Esophagus squamous epithelium (tissue), 5 donors: ENCODE measurements around the gene TALDO1. TPM values are rescaled to one million over a fixed set of nuclear protein-coding genes. Genes with fewer than 3 reads are reported as not detected.
A peak's percentile ranks its signal among the peaks of the same experiment; 100 is the strongest.

Experiments
- DNase-seq: peaks from one replicate; lab custom pipeline; 2025; lab: John Stamatoyannopoulos, UW
- H3K27ac ChIP-seq, 4 donors: fragments of 200-600 bp; sonication (generic); one replicate each; pipeline ENCODE4 v1.5.1; 2016 to 2019; ENCODE audit warnings: mild to moderate bottlenecking in 1 of 4
- H3K27me3 ChIP-seq, 4 donors: fragments of 200-600 bp; sonication (generic); 1 replicate in 3 of 4; 2 replicates in 1 of 4; pipeline versions ENCODE4 v1.5.1 to v1.6.0; 2017 to 2021; ENCODE audit warnings: antibody characterized with exemption in 1 of 4
- H3K36me3 ChIP-seq, 3 donors: fragments of 200-600 bp; sonication (generic); one replicate each; pipeline ENCODE4 v1.5.1; 2016 to 2019
- H3K4me1 ChIP-seq, 3 donors: fragments of 200-600 bp; sonication (generic); one replicate each; pipeline ENCODE4 v1.5.1; 2017 to 2019
- H3K4me3 ChIP-seq, 4 donors: fragments of 200-600 bp; sonication (generic); 1 replicate in 3 of 4; 2 replicates in 1 of 4; pipeline ENCODE4 v1.5.1; 2016 to 2019; ENCODE audit warnings: mild to moderate bottlenecking in 2 of 4, moderate library complexity in 1 of 4
- H3K9me3 ChIP-seq, 3 donors: fragments of 200-600 bp; sonication (generic); one replicate each; pipeline ENCODE4 v1.5.1; 2016 to 2019
- POLR2A ChIP-seq, 4 donors: fragments of 450-650 bp; IDR thresholded peaks; one replicate each; pipeline ENCODE4 v1.6.1; 2017; ENCODE audit warnings: antibody characterized with exemption in 4 of 4, mild to moderate bottlenecking in 4 of 4, moderate library complexity in 3 of 4
- WGBS, 2 donors: methylation state at CpG; one replicate each; pipeline ENCODE4 v1.1.5; 2018; 5-methylcytosine and 5-hydroxymethylcytosine counted together
- intact Hi-C: fragments of 100-400 bp; cut with DNase I; formaldehyde crosslinking; loops from one replicate; pipeline ENCODE4 v1.15.0; 2022
- total RNA-seq, 4 donors: library from RNA; depleted of rRNA; stranded (reverse); fragments of >200 nt; gene quantifications; one replicate each; pipeline ENCODE4 v1.1.0, GENCODE V29; 2016
- TF ChIP-seq, protein P1 (sequence below), 6 experiments: fragments of 450-650 bp in 4 of 6; fragments of 200-600 bp in 2 of 6; sonication (generic) in 2 of 6; IDR thresholded peaks; one replicate each; pipeline ENCODE4 v1.5.1; 2016 to 2019; ENCODE audit warnings: antibody characterized with exemption in 6 of 6, mild to moderate bottlenecking in 4 of 6, moderate library complexity in 4 of 6
- donor health status: DM: yes; HTN: yes; CAD: no.

The TALDO1 gene
- total RNA-seq, 4 donors from 2014 or later: 311 to 629 (median 504) TPM

DNA sequence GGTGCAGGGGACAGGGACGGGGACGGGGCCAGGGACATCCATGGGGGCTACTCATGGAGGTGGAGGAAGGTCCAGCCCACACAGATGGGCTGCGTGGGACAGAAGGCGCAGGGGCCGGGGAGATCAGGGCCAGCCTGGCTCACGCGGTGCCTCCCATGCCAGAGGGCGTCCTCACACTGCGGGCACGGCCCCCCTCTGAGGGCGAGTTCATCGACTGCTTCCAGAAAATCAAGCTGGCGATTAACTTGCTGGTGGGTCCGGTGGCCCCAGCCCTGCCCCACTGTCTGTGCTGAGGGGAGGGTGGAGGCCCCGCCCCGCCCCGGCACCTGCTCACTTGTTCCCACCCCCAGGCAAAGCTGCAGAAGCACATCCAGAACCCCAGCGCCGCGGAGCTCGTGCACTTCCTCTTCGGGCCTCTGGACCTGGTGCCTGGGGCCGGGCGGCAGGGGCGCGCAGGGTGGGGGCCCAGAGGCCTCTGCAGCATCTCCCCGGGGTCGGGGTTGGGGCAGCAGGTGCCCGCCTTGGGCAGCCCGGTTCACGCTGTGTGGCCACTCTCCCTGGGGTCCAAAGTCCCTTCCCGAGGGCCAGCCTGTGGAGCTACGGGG, 25.4 kb upstream of the TALDO1 start:
- peak overlapping the region in 2 of 4 donors; percentile 9 to 30 for H3K4me3 ChIP-seq

DNA sequence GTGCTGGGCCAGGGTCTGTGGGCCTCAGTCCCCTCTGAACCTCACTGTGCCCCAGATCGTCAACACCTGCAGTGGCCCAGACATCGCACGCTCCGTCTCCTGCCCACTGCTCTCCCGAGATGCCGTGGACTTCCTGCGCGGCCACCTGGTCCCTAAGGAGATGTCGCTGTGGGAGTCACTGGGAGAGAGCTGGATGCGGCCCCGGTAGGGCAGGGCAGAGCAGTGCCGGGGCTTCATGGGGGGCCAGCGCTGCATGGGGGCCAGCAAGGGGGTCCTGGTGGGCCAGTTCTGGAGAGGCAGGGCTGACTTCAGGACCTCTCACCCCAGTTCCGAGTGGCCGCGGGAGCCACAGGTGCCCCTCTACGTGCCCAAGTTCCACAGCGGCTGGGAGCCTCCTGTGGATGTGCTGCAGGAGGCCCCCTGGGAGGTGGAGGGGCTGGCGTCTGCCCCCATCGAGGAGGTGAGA, 24.9 kb upstream of the TALDO1 start:
- intact Hi-C loops: loop anchor here (5.0 to 10.0 kb wide), 2 partner anchors 58 to 165 kb away; no protein-coding TSS in a partner anchor
- Histone ChIP-seq H3K9me3 (no peaks in the 10 kb centered on the region), H3K27me3 (peaks cover 0 to 68% (median 3%) of the 10 kb centered on the region in 4 donors), H3K4me3 (peak overlapping the region in 2 of 4 donors; percentile 9 to 30), H3K36me3 (peaks cover 12 to 78% (median 22%) of the 10 kb centered on the region in 3 donors), H3K4me1 (peaks cover 33 to 73% (median 40%) of the 10 kb centered on the region in 3 donors), H3K27ac (no peak overlapping the region)
- no peak for DNase-seq
- WGBS, 2 donors: 49 to 80% methylated on average over 1 to 3 of the region's 20 CpGs
- no peak for TF ChIP-seq POLR2A (IDR thresholded peaks at IDR 0.05)
- TF ChIP-seq, protein P1, sequence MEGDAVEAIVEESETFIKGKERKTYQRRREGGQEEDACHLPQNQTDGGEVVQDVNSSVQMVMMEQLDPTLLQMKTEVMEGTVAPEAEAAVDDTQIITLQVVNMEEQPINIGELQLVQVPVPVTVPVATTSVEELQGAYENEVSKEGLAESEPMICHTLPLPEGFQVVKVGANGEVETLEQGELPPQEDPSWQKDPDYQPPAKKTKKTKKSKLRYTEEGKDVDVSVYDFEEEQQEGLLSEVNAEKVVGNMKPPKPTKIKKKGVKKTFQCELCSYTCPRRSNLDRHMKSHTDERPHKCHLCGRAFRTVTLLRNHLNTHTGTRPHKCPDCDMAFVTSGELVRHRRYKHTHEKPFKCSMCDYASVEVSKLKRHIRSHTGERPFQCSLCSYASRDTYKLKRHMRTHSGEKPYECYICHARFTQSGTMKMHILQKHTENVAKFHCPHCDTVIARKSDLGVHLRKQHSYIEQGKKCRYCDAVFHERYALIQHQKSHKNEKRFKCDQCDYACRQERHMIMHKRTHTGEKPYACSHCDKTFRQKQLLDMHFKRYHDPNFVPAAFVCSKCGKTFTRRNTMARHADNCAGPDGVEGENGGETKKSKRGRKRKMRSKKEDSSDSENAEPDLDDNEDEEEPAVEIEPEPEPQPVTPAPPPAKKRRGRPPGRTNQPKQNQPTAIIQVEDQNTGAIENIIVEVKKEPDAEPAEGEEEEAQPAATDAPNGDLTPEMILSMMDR (IDR thresholded peaks at IDR 0.05): no peak

More for the DNA sequence above, 25.4 kb upstream of the TALDO1 start:
- TF ChIP-seq, protein P1 (IDR thresholded peaks at IDR 0.05): no peak
- no peak for TF ChIP-seq POLR2A (IDR thresholded peaks at IDR 0.05)
- peaks cover 0 to 68% (median 3%) of the 10 kb centered on the region in 4 donors for H3K27me3 ChIP-seq
- no peaks in the 10 kb centered on the region for H3K9me3 ChIP-seq
- 20 to 73% methylated on average over 5 to 8 of the region's 33 CpGs for WGBS, 2 donors
- peaks cover 12 to 78% (median 22%) of the 10 kb centered on the region in 3 donors for H3K36me3 ChIP-seq
- peaks cover 28 to 73% (median 34%) of the 10 kb centered on the region in 3 donors for H3K4me1 ChIP-seq
- H3K27ac ChIP-seq: no peak overlapping the region
- no peak for DNase-seq
- intact Hi-C loops: loop anchor here (5.0 to 10.0 kb wide), 2 partner anchors 57 to 165 kb away; no protein-coding TSS in a partner anchor

DNA sequence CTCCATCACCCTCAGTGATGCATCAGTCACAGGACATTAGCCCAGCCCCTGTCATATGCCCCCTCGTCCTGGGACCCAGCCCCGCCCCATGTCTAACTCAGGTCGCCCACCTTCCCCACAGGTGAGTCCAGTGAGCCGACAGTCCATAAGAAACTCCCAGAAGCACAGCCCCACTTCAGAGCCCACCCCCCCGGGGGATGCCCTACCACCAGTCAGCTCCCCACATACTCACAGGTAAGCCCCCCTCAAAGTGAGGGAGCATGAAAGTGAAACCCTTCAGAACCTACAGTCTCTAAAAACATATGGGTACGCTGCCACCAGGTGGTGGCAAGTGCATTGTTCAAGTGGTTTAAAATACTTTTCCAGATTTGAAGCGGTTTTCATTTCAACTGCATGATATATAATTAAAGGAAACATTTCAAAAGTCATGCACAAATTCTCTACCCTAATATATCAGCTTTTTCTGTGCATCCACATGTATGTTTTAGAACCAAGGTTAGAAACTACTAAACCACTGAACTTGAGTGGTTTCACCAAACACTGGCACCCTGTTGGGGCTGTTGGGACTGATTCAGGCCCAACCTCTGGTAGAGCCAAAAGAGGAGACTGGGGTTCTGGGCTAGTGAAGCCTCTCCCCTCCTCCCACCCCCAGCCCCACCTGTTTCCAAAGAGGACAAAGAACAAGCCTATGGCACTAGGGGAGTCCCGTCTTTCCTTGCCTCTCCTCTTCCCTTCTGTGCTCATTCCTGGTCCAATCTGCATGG, 24.0 kb upstream of the TALDO1 start:
- H3K4me3 ChIP-seq: no peak overlapping the region
- H3K36me3 ChIP-seq: peaks cover 12 to 71% (median 22%) of the 10 kb centered on the region in 3 donors
- intact Hi-C loops: loop anchor here (5.0 to 10.0 kb wide), 2 partner anchors 59 to 166 kb away; no protein-coding TSS in a partner anchor
- 51 to 55% methylated on average over 3 of the region's 8 CpGs for WGBS, 2 donors
- H3K27me3 ChIP-seq: peaks cover 0 to 73% (median 3%) of the 10 kb centered on the region in 4 donors
- DNase-seq: no peak
- peaks cover 40 to 80% (median 49%) of the 10 kb centered on the region in 3 donors for H3K4me1 ChIP-seq
- H3K9me3 ChIP-seq: no peaks in the 10 kb centered on the region
- TF ChIP-seq, protein P1 (IDR thresholded peaks at IDR 0.05): peak; percentile 53 to 77 (median 59)
- no peak for TF ChIP-seq POLR2A (IDR thresholded peaks at IDR 0.05)
- no peak overlapping the region for H3K27ac ChIP-seq

DNA sequence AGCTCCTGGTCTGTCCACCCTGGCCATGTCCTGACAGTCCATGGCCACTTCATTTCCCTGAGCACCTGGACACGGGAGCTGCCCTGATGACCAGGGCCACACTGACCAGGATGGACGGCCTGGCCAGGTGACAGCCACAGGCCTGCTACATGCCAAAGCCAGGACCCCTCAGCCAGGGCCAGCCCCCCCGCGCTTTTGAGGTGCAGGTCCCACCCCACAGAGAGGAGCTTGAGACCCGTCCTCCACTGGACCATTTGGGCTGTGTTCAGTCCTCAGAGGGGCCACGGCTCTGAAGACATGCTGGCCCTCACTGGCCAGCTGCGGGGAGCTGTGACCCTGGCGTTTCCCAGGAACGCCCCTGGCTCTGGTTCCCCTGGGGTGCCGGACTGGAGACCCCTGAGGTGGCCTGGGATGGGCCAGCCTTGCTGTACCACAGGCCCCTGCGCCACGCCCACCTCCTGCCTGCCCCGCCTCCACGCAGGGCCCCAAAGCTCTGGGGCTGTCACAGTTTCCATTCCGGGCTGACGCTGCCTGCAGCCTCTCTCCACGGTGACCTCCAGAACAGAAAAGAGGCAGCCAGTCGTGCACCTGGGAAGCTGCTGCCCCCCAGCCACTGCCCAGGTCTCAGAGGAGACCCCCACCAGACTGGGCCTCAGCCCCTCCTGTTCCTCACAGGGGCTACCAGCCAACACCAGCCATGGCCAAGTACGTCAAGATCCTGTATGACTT, 23.1 kb upstream of the TALDO1 start:
- Histone ChIP-seq H3K9me3 (no peaks in the 10 kb centered on the region), H3K27me3 (peaks cover 0 to 82% (median 3%) of the 10 kb centered on the region in 4 donors), H3K36me3 (peaks cover 12 to 67% (median 22%) of the 10 kb centered on the region in 3 donors), H3K27ac (no peak overlapping the region), H3K4me3 (no peak overlapping the region), H3K4me1 (peaks cover 45 to 89% (median 58%) of the 10 kb centered on the region in 3 donors)
- intact Hi-C loops: loop anchor here (5.0 to 10.0 kb wide), 2 partner anchors 59 to 167 kb away; no protein-coding TSS in a partner anchor
- 87 to 90% methylated on average over 3 to 4 of the region's 19 CpGs for WGBS, 2 donors
- no peak for DNase-seq
- no peak for TF ChIP-seq POLR2A (IDR thresholded peaks at IDR 0.05)
- TF ChIP-seq, protein P1 (IDR thresholded peaks at IDR 0.05): no peak
